Body of pancreas (tissue), 4 donors: ENCODE data around the gene WBP1L.

ENCODE experiments used
- CTCF ChIP-seq, 7 experiments: fragments of 450-650 bp in 4 of 7; fragments of 200-600 bp in 3 of 7; sonication (generic) in 3 of 7; IDR thresholded peaks; one replicate each; pipeline ENCODE4 v1.5.1; 2016 to 2019; ENCODE audit warnings: antibody characterized with exemption in 7 of 7
- POLR2A ChIP-seq, 3 donors: fragments of 450-650 bp; IDR thresholded peaks; one replicate each; pipeline ENCODE4 v1.6.1; 2016; ENCODE audit warnings: antibody characterized with exemption in 3 of 3, mild to moderate bottlenecking in 2 of 3

DNA sequence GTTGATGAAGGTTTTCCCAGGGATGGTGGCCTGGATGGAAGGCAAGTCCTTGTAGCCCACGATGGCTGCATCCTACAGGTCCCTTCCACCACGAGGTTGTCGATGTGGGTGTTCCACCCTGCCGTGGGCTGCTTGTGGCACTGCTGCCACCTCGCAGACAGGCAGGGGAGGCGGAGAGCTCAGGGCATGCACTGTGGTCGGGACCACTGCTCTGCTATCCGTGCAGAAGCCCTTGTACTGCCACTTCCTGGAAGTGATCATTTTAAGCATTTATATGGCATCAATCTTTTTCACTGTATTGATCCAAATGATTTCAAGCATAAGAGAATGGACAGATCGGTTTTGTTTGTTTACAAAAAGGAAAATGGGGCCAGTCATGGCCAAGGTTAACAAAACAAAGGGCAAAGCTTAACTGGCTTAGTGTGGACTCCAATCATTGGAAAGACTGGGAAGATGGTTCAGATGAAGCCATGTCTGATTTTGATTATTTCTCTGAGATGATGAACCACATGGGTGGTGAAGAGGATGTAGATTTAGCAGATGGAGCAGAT is 101.7 kb downstream of the WBP1L start:
- no peak for TF ChIP-seq CTCF (IDR thresholded peaks at IDR 0.05)
- no peak for TF ChIP-seq POLR2A (IDR thresholded peaks at IDR 0.05)
